Naive thymus-derived CD4-positive, alpha-beta T cell (primary cell): ENCODE measurements around the gene OOSP3. TPM values are rescaled to one million over a fixed set of nuclear protein-coding genes. Genes with fewer than 3 reads are reported as not detected.
A peak's percentile ranks its signal among the peaks of the same experiment; 100 is the strongest.

Experiments used
- ATAC-seq: fragments of 150-1000 bp; cut with Tn5 transposase; 2 replicates; pipeline ENCODE4 v1.10.0; 2021; ENCODE audit warnings: mild to moderate bottlenecking, moderate library complexity
- CTCF ChIA-PET: fragments of 350-600 bp; sonication (Branson Sonifier 250); formaldehyde crosslinking; loops from one replicate; lab custom pipeline; 2021; ENCODE audit warnings: antibody characterized with exemption; lab: Charles Lee
- POLR2A ChIA-PET: fragments of 350-600 bp; sonication (Branson Sonifier 250); formaldehyde crosslinking; loops from one replicate; lab custom pipeline; 2021; ENCODE audit warnings: antibody characterized with exemption, inconsistent platforms; lab: Charles Lee
- DNase-seq, 9 donors: peaks; one replicate each; pipeline versions ENCODE4 v3.0.0 to v3.0.0-alpha.2; 2020 to 2022; ENCODE audit warnings: mixed read lengths in 1 of 9
- H3K27ac ChIP-seq: one replicate; pipeline ENCODE4 v1.7.0; 2013; ENCODE audit warnings: mild to moderate bottlenecking, low read depth, low read length, moderate library complexity
- H3K27me3 ChIP-seq, 2 donors: one replicate each; pipeline ENCODE4 v1.7.0; 2013; ENCODE audit warnings: low read length in 2 of 2, mild to moderate bottlenecking in 2 of 2, moderate library complexity in 2 of 2; ENCODE audit not compliant: control insufficient read depth in 2 of 2, insufficient read depth in 2 of 2
- H3K36me3 ChIP-seq, 3 experiments: 1 replicate in 2 of 3; 2 replicates in 1 of 3; pipeline ENCODE4 v1.7.0; 2013; ENCODE audit warnings: low read length in 3 of 3, mild to moderate bottlenecking in 3 of 3, moderate library complexity in 1 of 3; ENCODE audit not compliant: insufficient read depth in 3 of 3, control insufficient read depth in 2 of 3
- H3K4me1 ChIP-seq, 2 donors: one replicate each; pipeline ENCODE4 v1.7.0; 2013; ENCODE audit warnings: low read length in 2 of 2, mild to moderate bottlenecking in 2 of 2, moderate library complexity in 1 of 2; ENCODE audit not compliant: control insufficient read depth in 2 of 2, insufficient read depth in 2 of 2
- H3K4me3 ChIP-seq: 2 replicates; pipeline ENCODE4 v1.7.0; 2013; ENCODE audit warnings: mild to moderate bottlenecking, low read length
- H3K9me3 ChIP-seq, 3 experiments: 1 replicate in 2 of 3; 2 replicates in 1 of 3; pipeline ENCODE4 v1.7.0; 2013; ENCODE audit warnings: low read length in 3 of 3; ENCODE audit not compliant: control insufficient read depth in 2 of 3
- H3K27ac Mint-ChIP-seq, 9 donors: one replicate each; pipeline ENCODE4 v1.8.0; 2020 to 2022; ENCODE audit warnings: mixed read lengths in 9 of 9, mild to moderate bottlenecking in 8 of 9, moderate library complexity in 5 of 9, inconsistent platforms in 2 of 9
- H3K27me3 Mint-ChIP-seq, 5 donors: one replicate each; pipeline ENCODE4 v1.8.0; 2021 to 2022; ENCODE audit warnings: mixed read lengths in 5 of 5, mild to moderate bottlenecking in 1 of 5
- H3K36me3 Mint-ChIP-seq, 5 donors: one replicate each; pipeline ENCODE4 v1.8.0; 2020 to 2022; ENCODE audit warnings: mixed read lengths in 5 of 5, mild to moderate bottlenecking in 3 of 5, inconsistent platforms in 1 of 5
- H3K4me1 Mint-ChIP-seq, 7 donors: one replicate each; pipeline ENCODE4 v1.8.0; 2020 to 2022; ENCODE audit warnings: mixed read lengths in 7 of 7, mild to moderate bottlenecking in 3 of 7, inconsistent platforms in 1 of 7
- H3K4me3 Mint-ChIP-seq, 10 donors: one replicate each; pipeline ENCODE4 v1.8.0; 2020 to 2022; ENCODE audit warnings: mild to moderate bottlenecking in 10 of 10, mixed read lengths in 10 of 10, moderate library complexity in 6 of 10, inconsistent platforms in 2 of 10
- H3K9me3 Mint-ChIP-seq, 11 donors: one replicate each; pipeline ENCODE4 v1.8.0; 2020 to 2022; ENCODE audit warnings: mixed read lengths in 11 of 11, mild to moderate bottlenecking in 4 of 11, inconsistent platforms in 1 of 11, moderate library complexity in 1 of 11
- intact Hi-C, 2 donors: fragments of 100-400 bp; cut with micrococcal nuclease; formaldehyde crosslinking; loops; one replicate each; pipeline ENCODE4 v1.15.1; 2023
- polyA plus RNA-seq, 2 donors: library from polyadenylated mRNA; unstranded; fragments of 300-500 nt; fragmentation: Illumina TruSeq; gene quantifications; one replicate each; pipeline ENCODE4 v1.2.3, GENCODE V29; 2021
- total RNA-seq, 6 experiments: library from RNA in 5 of 6; stranded (reverse) in 5 of 6; gene quantifications; 1 replicate in 5 of 6; 2 replicates in 1 of 6; pipeline ENCODE4 v1.2.3 and lab custom pipeline; 2021 to 2026

OOSP3 gene
- total and polyA plus RNA-seq, 7 experiments from 2014 or later, result not detected

- intact Hi-C loops, result no loop called here
- peaks cover 0 to 3% of the 10 kb centered on the region in 2 donors for H3K27me3 ChIP-seq
- peaks cover 0 to 3% (median 0%) of the 10 kb centered on the region in 11 donors for H3K9me3 Mint-ChIP-seq
- peak overlapping the region in 1 of 10 donors; percentile 48 for H3K4me3 Mint-ChIP-seq
- H3K36me3 ChIP-seq, result no peaks in the 10 kb centered on the region
- ATAC-seq (peak; percentile 32), DNase-seq (no peak)
- H3K27me3 Mint-ChIP-seq, result peaks cover 4 to 18% (median 5%) of the 10 kb centered on the region in 5 donors
- peaks cover 0 to 27% (median 4%) of the 10 kb centered on the region in 7 donors for H3K4me1 Mint-ChIP-seq
- POLR2A ChIA-PET, result no interaction called here
- CTCF ChIA-PET, result interaction anchor here (0.8 kb wide), 1 partner anchor 1684 kb away, joined by 3 read pairs; no protein-coding TSS in a partner anchor
- no peaks in the 10 kb centered on the region for H3K9me3 ChIP-seq
- no peaks in the 10 kb centered on the region for H3K4me1 ChIP-seq
- no peak overlapping the region for H3K4me3 ChIP-seq
- H3K27ac Mint-ChIP-seq, result peak overlapping the region in 1 of 9 donors; percentile 82
- H3K36me3 Mint-ChIP-seq, result peaks cover 0 to 14% (median 0%) of the 10 kb centered on the region in 5 donors
- no peak overlapping the region for H3K27ac ChIP-seq
Measured at GRCh38 chr11:59857439-59858434, 20.8 kb upstream of the OOSP3 start.

- intact Hi-C loops, result no loop called here
- no peak for ATAC-seq
- POLR2A ChIA-PET, result no interaction called here
Measured at GRCh38 chr11:59859673-59860072, 18.9 kb upstream of the OOSP3 start.

GRCh38 chr11:59862252-59862651 is 16.3 kb upstream of the OOSP3 start:
- Mint-ChIP-seq H3K27me3 (peaks cover 11 to 24% (median 17%) of the 10 kb centered on the region in 5 donors), H3K4me3 (no peak overlapping the region), H3K9me3 (peaks cover 0 to 3% (median 0%) of the 10 kb centered on the region in 11 donors), H3K4me1 (peaks cover 0 to 23% (median 4%) of the 10 kb centered on the region in 7 donors), H3K27ac (no peak overlapping the region), H3K36me3 (peaks cover 0 to 10% (median 0%) of the 10 kb centered on the region in 5 donors)
- intact Hi-C loops, result no loop called here
- Histone ChIP-seq H3K9me3 (no peaks in the 10 kb centered on the region), H3K36me3 (no peaks in the 10 kb centered on the region), H3K27ac (no peak overlapping the region), H3K27me3 (no peaks in the 10 kb centered on the region), H3K4me1 (no peaks in the 10 kb centered on the region), H3K4me3 (no peak overlapping the region)
- POLR2A ChIA-PET, result no interaction called here
- ATAC-seq, result no peak
- DNase-seq, result no peak
- CTCF ChIA-PET, result no interaction called here

More at GRCh38 chr11:59859673-59860072, 18.9 kb upstream of the OOSP3 start:
- Mint-ChIP-seq H3K9me3 (peaks cover 0 to 3% (median 0%) of the 10 kb centered on the region in 11 donors), H3K4me1 (peaks cover 0 to 27% (median 4%) of the 10 kb centered on the region in 7 donors), H3K36me3 (peaks cover 0 to 14% (median 0%) of the 10 kb centered on the region in 5 donors), H3K4me3 (no peak overlapping the region), H3K27ac (no peak overlapping the region), H3K27me3 (peaks cover 4 to 14% (median 10%) of the 10 kb centered on the region in 5 donors)
- Histone ChIP-seq H3K9me3 (no peaks in the 10 kb centered on the region), H3K27ac (no peak overlapping the region), H3K27me3 (no peaks in the 10 kb centered on the region), H3K4me3 (no peak overlapping the region), H3K4me1 (no peaks in the 10 kb centered on the region), H3K36me3 (no peaks in the 10 kb centered on the region)
- no peak for DNase-seq
- CTCF ChIA-PET, result no interaction called here

GRCh38 chr11:59865031-59865430 is 13.6 kb upstream of the OOSP3 start:
- DNase-seq (no peak), ATAC-seq (no peak)
- intact Hi-C loops, result no loop called here
- H3K36me3 ChIP-seq, result no peaks in the 10 kb centered on the region
- H3K9me3 ChIP-seq, result no peaks in the 10 kb centered on the region
- no peak overlapping the region for H3K4me3 ChIP-seq
- Mint-ChIP-seq H3K36me3 (no peaks in the 10 kb centered on the region), H3K9me3 (peaks cover 0 to 6% (median 0%) of the 10 kb centered on the region in 11 donors), H3K4me1 (peaks cover 0 to 3% (median 0%) of the 10 kb centered on the region in 7 donors), H3K27ac (no peak overlapping the region), H3K4me3 (no peak overlapping the region), H3K27me3 (peaks cover 13 to 21% (median 19%) of the 10 kb centered on the region in 5 donors)
- ChIA-PET CTCF (no interaction called here), POLR2A (no interaction called here)
- H3K4me1 ChIP-seq, result no peaks in the 10 kb centered on the region
- no peaks in the 10 kb centered on the region for H3K27me3 ChIP-seq
- no peak overlapping the region for H3K27ac ChIP-seq

- H3K27ac ChIP-seq, result no peak within 1 kb of the TSS
- CTCF ChIA-PET, result no interaction called here
- no peaks in the 10 kb centered on the region for H3K27me3 ChIP-seq
- intact Hi-C loops, result no loop called here
- no peak within 1 kb of the TSS for H3K4me3 Mint-ChIP-seq
- no peak within 1 kb of the TSS for H3K4me3 ChIP-seq
- H3K36me3 Mint-ChIP-seq, result no peaks in the 10 kb centered on the region
- H3K4me1 ChIP-seq, result no peaks in the 10 kb centered on the region
- ATAC-seq (peak; percentile 65), DNase-seq (no peak)
- no peak within 1 kb of the TSS for H3K27ac Mint-ChIP-seq
- POLR2A ChIA-PET, result no interaction called here
- H3K27me3 Mint-ChIP-seq, result peaks cover 13 to 27% (median 21%) of the 10 kb centered on the region in 5 donors
- peaks cover 0 to 3% (median 0%) of the 10 kb centered on the region in 7 donors for H3K4me1 Mint-ChIP-seq
- H3K9me3 ChIP-seq, result no peaks in the 10 kb centered on the region
- H3K9me3 Mint-ChIP-seq, result peaks cover 0 to 16% (median 4%) of the 10 kb centered on the region in 11 donors
- H3K36me3 ChIP-seq, result no peaks in the 10 kb centered on the region
Measured at GRCh38 chr11:59866397-59866796, 12.2 kb upstream of the OOSP3 start, which contains the start of gene TCN1. TCN1 (minus strand) TSS chr11:59866487; CDS start chr11:59866470, 17 bp downstream.

GRCh38 chr11:59866836-59867235 is 11.7 kb upstream of the OOSP3 start:
- Mint-ChIP-seq H3K36me3 (no peaks in the 10 kb centered on the region), H3K9me3 (peaks cover 0 to 20% (median 4%) of the 10 kb centered on the region in 11 donors), H3K27ac (no peak overlapping the region), H3K4me1 (peaks cover 0 to 3% (median 0%) of the 10 kb centered on the region in 7 donors), H3K4me3 (no peak overlapping the region), H3K27me3 (peaks cover 13 to 27% (median 25%) of the 10 kb centered on the region in 5 donors)
- Histone ChIP-seq H3K36me3 (no peaks in the 10 kb centered on the region), H3K27me3 (no peaks in the 10 kb centered on the region), H3K4me1 (no peaks in the 10 kb centered on the region), H3K9me3 (no peaks in the 10 kb centered on the region), H3K4me3 (no peak overlapping the region), H3K27ac (no peak overlapping the region)
- no peak for DNase-seq
- no peak for ATAC-seq
- CTCF ChIA-PET, result no interaction called here
- intact Hi-C loops, result no loop called here
- POLR2A ChIA-PET, result no interaction called here
